K562 (cell line): Measurements from ENCODE around the gene GDF7. TPM values are rescaled to one million over a fixed set of nuclear protein-coding genes. Genes with fewer than 3 reads are reported as not detected.

Experiments used
- EHMT2 ChIP-seq: fragments of 450-650 bp; IDR thresholded peaks from 2 replicates; pipeline ENCODE4 v1.6.1; 2018; ENCODE audit warnings: antibody characterized with exemption
- FOXK2 ChIP-seq, 2 experiments: fragments of 450-650 bp; IDR thresholded peaks in 1 of 2; conservative IDR thresholded peaks in 1 of 2; 2 replicates each; pipeline ENCODE4 v1.6.1; 2016; ENCODE audit warnings: low read depth in 2 of 2, mild to moderate bottlenecking in 1 of 2
- HNRNPL ChIP-seq: fragments of 200-400 bp; formaldehyde crosslinking; IDR thresholded peaks from 2 replicates; pipeline ENCODE4 v1.6.1; 2017; ENCODE audit warnings: low read depth, mild to moderate bottlenecking, low read length
- HOXB6 ChIP-seq: fragments of 250-450 bp; sonication (Bioruptor Pico); IDR thresholded peaks from 2 replicates; pipeline ENCODE4 v1.5.1; 2022; ENCODE audit warnings: mild to moderate bottlenecking, borderline replicate concordance
- KDM1A ChIP-seq, 2 experiments: fragments of 450-650 bp; IDR thresholded peaks; 2 replicates each; pipeline ENCODE4 v1.6.1; 2016; ENCODE audit warnings: mild to moderate bottlenecking in 2 of 2
- KLF6 ChIP-seq: fragments of 250-450 bp; sonication (Bioruptor Pico); IDR thresholded peaks from 2 replicates; pipeline ENCODE4 v1.4.0; 2020; ENCODE audit warnings: mild to moderate bottlenecking, moderate library complexity, borderline replicate concordance
- MECOM ChIP-seq: fragments of 250-450 bp; sonication (Bioruptor Pico); IDR thresholded peaks from 2 replicates; pipeline ENCODE4 v1.8.0; 2022; ENCODE audit warnings: inconsistent platforms
- MYNN ChIP-seq, 2 experiments: sonication (generic); formaldehyde crosslinking in 1 of 2; IDR thresholded peaks; 2 replicates each; pipeline versions ENCODE4 v1.5.0 to v1.6.1; 2016 to 2020; ENCODE audit warnings: antibody characterized with exemption in 1 of 2, missing genetic modification reagents in 1 of 2
- NCOA6 ChIP-seq: fragments of 450-650 bp; IDR thresholded peaks from 2 replicates; pipeline ENCODE4 v1.6.1; 2017; ENCODE audit warnings: mild to moderate bottlenecking
- PHF8 ChIP-seq: fragments of 200-600 bp; sonication (generic); IDR thresholded peaks from 2 replicates; pipeline ENCODE4 v1.6.1; 2012; ENCODE audit warnings: mixed run types, mild to moderate bottlenecking, inconsistent platforms, low read length, moderate library complexity, borderline replicate concordance
- POLR2A ChIP-seq: fragments of 450-650 bp; conservative IDR thresholded peaks from 2 replicates; pipeline ENCODE4 v1.6.1; 2016
- ZBED1 ChIP-seq: IDR thresholded peaks from 2 replicates; pipeline ENCODE4 v1.6.1; 2014
- ZEB2 ChIP-seq: fragments of 450-650 bp; IDR thresholded peaks from 2 replicates; pipeline ENCODE4 v1.6.1; 2016
- ZFPM2 ChIP-seq: fragments of 250-450 bp; sonication (Bioruptor Pico); IDR thresholded peaks from 2 replicates; pipeline ENCODE4 v1.5.1; 2022; ENCODE audit warnings: mild to moderate bottlenecking
- ZNF76 ChIP-seq: fragments of 250-450 bp; sonication (Bioruptor Pico); IDR thresholded peaks from 2 replicates; pipeline ENCODE4 v1.4.0; 2020; ENCODE audit warnings: mild to moderate bottlenecking, moderate library complexity, borderline replicate concordance
- polyA plus RNA-seq, 8 experiments: library from polyadenylated mRNA; depleted of rRNA in 4 of 8; stranded (reverse) in 5 of 8; unstranded in 3 of 8; fragments of >200 nt; fragmentation: Nextera tagmentation in 2 of 8; fragmentation: Illumina TruSeq in 1 of 8; extraction: Ambion mirVana in 2 of 8; extraction: Trizol in 1 of 8; gene quantifications; 2 replicates each; pipeline versions ENCODE4 v1.2.1 to v1.2.3, GENCODE V29; 2011 to 2014; ENCODE audit warnings: inconsistent platforms in 1 of 8, missing spikeins in 1 of 8
- total RNA-seq, 7 experiments: library from RNA; depleted of rRNA in 6 of 7; stranded (reverse); fragments of >200 nt in 6 of 7; fragmentation: Illumina TruSeq in 2 of 7; extraction: Trizol in 2 of 7; gene quantifications; 2 replicates each; pipeline versions ENCODE4 v1.2.1 to v1.2.3, GENCODE V29; 2011 to 2021; ENCODE audit warnings: low replicate concordance in 1 of 7
- TF ChIP-seq, protein P1 (sequence below): fragments of 450-650 bp; IDR thresholded peaks from 2 replicates; pipeline ENCODE4 v1.6.1; 2017; ENCODE audit warnings: antibody characterized with exemption, mild to moderate bottlenecking
- TF ChIP-seq, protein P2 (sequence below): fragments of 200-800 bp; sonication (Bioruptor generic); IDR thresholded peaks from 2 replicates; pipeline ENCODE4 v1.6.1; 2016; ENCODE audit warnings: missing genetic modification characterization, missing compliant biosample characterization
- TF ChIP-seq, protein P3 (sequence below): fragments of 200-800 bp; sonication (Bioruptor generic); IDR thresholded peaks from 2 replicates; pipeline ENCODE4 v1.6.1; 2017; ENCODE audit warnings: missing genetic modification characterization, missing compliant biosample characterization

The GDF7 gene
- total and polyA plus RNA-seq, 9 of the 15 experiments (the other 6 are each of a cell fraction or from before 2014, with no cell fraction given) = 0.01 TPM; not detected in 7

DNA sequence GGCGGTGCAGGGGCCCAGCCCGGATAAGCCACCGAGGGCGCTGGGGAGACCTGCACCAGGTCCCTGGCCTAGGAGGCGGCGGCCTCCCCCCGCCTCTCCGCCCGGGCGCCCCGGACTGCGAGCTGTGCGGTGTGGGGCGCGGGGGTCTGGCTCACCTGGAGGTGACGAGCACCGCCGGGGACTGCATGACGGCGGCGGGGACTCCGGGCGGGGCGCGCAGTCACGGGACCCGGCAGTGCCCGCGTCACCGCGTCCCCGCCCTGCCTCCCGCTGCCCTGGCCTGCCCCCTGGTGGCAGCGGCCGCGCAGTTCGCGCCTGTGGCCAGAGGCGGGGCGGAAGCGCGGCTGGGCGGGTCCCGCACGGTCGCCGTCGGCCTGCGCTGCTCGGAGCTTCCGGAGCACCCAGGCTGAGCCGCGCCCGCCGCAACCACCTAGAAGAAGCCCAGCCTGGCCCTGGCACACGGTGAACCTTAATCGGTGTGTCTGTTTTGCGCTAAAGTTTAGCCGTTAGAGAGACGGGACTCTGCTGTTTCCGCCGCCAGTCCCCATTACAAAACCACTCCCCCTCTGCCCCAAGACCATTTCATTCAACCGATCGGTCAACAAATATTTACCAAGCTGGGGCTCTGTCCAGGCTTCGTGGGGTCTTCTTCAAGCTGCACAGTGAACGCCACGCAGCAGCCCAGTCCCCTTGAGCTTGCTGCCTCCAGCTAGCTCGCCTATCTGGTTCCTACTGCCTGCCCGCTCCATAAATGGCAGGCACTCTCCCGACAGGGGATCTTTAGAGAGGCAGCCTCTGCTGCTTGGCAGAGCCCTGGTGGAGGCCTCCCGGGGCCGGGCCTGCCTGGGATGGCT, 15.8 kb upstream of the GDF7 start, which contains the start of gene HS1BP3 (continued):
- TF ChIP-seq, protein P1, sequence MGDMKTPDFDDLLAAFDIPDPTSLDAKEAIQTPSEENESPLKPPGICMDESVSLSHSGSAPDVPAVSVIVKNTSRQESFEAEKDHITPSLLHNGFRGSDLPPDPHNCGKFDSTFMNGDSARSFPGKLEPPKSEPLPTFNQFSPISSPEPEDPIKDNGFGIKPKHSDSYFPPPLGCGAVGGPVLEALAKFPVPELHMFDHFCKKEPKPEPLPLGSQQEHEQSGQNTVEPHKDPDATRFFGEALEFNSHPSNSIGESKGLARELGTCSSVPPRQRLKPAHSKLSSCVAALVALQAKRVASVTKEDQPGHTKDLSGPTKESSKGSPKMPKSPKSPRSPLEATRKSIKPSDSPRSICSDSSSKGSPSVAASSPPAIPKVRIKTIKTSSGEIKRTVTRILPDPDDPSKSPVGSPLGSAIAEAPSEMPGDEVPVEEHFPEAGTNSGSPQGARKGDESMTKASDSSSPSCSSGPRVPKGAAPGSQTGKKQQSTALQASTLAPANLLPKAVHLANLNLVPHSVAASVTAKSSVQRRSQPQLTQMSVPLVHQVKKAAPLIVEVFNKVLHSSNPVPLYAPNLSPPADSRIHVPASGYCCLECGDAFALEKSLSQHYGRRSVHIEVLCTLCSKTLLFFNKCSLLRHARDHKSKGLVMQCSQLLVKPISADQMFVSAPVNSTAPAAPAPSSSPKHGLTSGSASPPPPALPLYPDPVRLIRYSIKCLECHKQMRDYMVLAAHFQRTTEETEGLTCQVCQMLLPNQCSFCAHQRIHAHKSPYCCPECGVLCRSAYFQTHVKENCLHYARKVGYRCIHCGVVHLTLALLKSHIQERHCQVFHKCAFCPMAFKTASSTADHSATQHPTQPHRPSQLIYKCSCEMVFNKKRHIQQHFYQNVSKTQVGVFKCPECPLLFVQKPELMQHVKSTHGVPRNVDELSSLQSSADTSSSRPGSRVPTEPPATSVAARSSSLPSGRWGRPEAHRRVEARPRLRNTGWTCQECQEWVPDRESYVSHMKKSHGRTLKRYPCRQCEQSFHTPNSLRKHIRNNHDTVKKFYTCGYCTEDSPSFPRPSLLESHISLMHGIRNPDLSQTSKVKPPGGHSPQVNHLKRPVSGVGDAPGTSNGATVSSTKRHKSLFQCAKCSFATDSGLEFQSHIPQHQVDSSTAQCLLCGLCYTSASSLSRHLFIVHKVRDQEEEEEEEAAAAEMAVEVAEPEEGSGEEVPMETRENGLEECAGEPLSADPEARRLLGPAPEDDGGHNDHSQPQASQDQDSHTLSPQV = peak; percentile 76
- TF ChIP-seq POLR2A (peak; percentile 83), HOXB6 (CRISPR knock-in tag) (no peak), NCOA6 (no peak), ZFPM2 (no peak), FOXK2 (conservative IDR thresholded peaks at IDR 0.05 in 1 of 2, IDR thresholded peaks at IDR 0.05 in 1 of 2; ENCODE audit: low read depth in 2 of 2) (no peak), EHMT2 (no peak), KLF6 (CRISPR knock-in tag) (no peak), KDM1A (IDR thresholded peaks at IDR 0.05) (no peak), MECOM (CRISPR knock-in tag) (no peak), PHF8 (peak; percentile 92; the same call in 1 of the 2 replicates), ZEB2 (no peak), HNRNPL (peak; percentile 43; the same call in 1 of the 2 replicates), ZNF76 (CRISPR knock-in tag) (no peak), ZBED1 (no peak), MYNN (IDR thresholded peaks at IDR 0.05) (no peak), MYNN (CRISPR knock-in tag; IDR thresholded peaks at IDR 0.05) (no peak)
- TF ChIP-seq, protein P2, sequence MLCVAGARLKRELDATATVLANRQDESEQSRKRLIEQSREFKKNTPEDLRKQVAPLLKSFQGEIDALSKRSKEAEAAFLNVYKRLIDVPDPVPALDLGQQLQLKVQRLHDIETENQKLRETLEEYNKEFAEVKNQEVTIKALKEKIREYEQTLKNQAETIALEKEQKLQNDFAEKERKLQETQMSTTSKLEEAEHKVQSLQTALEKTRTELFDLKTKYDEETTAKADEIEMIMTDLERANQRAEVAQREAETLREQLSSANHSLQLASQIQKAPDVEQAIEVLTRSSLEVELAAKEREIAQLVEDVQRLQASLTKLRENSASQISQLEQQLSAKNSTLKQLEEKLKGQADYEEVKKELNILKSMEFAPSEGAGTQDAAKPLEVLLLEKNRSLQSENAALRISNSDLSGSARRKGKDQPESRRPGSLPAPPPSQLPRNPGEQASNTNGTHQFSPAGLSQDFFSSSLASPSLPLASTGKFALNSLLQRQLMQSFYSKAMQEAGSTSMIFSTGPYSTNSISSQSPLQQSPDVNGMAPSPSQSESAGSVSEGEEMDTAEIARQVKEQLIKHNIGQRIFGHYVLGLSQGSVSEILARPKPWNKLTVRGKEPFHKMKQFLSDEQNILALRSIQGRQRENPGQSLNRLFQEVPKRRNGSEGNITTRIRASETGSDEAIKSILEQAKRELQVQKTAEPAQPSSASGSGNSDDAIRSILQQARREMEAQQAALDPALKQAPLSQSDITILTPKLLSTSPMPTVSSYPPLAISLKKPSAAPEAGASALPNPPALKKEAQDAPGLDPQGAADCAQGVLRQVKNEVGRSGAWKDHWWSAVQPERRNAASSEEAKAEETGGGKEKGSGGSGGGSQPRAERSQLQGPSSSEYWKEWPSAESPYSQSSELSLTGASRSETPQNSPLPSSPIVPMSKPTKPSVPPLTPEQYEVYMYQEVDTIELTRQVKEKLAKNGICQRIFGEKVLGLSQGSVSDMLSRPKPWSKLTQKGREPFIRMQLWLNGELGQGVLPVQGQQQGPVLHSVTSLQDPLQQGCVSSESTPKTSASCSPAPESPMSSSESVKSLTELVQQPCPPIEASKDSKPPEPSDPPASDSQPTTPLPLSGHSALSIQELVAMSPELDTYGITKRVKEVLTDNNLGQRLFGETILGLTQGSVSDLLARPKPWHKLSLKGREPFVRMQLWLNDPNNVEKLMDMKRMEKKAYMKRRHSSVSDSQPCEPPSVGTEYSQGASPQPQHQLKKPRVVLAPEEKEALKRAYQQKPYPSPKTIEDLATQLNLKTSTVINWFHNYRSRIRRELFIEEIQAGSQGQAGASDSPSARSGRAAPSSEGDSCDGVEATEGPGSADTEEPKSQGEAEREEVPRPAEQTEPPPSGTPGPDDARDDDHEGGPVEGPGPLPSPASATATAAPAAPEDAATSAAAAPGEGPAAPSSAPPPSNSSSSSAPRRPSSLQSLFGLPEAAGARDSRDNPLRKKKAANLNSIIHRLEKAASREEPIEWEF (CRISPR knock-in tag) = no peak
- TF ChIP-seq, protein P3, sequence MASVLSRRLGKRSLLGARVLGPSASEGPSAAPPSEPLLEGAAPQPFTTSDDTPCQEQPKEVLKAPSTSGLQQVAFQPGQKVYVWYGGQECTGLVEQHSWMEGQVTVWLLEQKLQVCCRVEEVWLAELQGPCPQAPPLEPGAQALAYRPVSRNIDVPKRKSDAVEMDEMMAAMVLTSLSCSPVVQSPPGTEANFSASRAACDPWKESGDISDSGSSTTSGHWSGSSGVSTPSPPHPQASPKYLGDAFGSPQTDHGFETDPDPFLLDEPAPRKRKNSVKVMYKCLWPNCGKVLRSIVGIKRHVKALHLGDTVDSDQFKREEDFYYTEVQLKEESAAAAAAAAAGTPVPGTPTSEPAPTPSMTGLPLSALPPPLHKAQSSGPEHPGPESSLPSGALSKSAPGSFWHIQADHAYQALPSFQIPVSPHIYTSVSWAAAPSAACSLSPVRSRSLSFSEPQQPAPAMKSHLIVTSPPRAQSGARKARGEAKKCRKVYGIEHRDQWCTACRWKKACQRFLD (CRISPR knock-in tag) = no peak
